Esophagus squamous epithelium (tissue), 4 donors: ENCODE measurements around the gene LRRC37A3.
"Not testable (repeated sequence)": the region's sequence is repeated elsewhere in the genome, so short reads cannot be mapped to it uniquely, and the experiment has no call there.

Experiments
- CTCF ChIP-seq, 6 experiments: fragments of 450-650 bp in 4 of 6; fragments of 200-600 bp in 2 of 6; sonication (generic) in 2 of 6; IDR thresholded peaks; one replicate each; pipeline ENCODE4 v1.5.1; 2016 to 2019; ENCODE audit warnings: antibody characterized with exemption in 6 of 6, mild to moderate bottlenecking in 4 of 6, moderate library complexity in 4 of 6
- POLR2A ChIP-seq, 4 donors: fragments of 450-650 bp; IDR thresholded peaks; one replicate each; pipeline ENCODE4 v1.6.1; 2017; ENCODE audit warnings: antibody characterized with exemption in 4 of 4, mild to moderate bottlenecking in 4 of 4, moderate library complexity in 3 of 4

GRCh38 chr17:64837018-64837761, 82.1 kb downstream of the LRRC37A3 start:
- peak in 3 of 4 donors; percentile 87 to 95 (median 89) for TF ChIP-seq POLR2A (IDR thresholded peaks at IDR 0.05)
- not testable (repeated sequence) for TF ChIP-seq CTCF (IDR thresholded peaks at IDR 0.05)
